Testis (tissue), 2 donors: Measurements from ENCODE around the gene DPP6.

Experiments used
- CTCF ChIP-seq, 3 experiments: fragments of 450-650 bp in 2 of 3; fragments of 200-600 bp in 1 of 3; sonication (generic) in 1 of 3; IDR thresholded peaks; one replicate each; pipeline ENCODE4 v1.5.1; 2016 to 2019; ENCODE audit warnings: antibody characterized with exemption in 3 of 3, mild to moderate bottlenecking in 2 of 3, moderate library complexity in 1 of 3
- POLR2A ChIP-seq: fragments of 450-650 bp; IDR thresholded peaks from one replicate; pipeline ENCODE4 v1.6.1; 2017; ENCODE audit warnings: antibody characterized with exemption, mild to moderate bottlenecking, moderate library complexity

- TF ChIP-seq CTCF (IDR thresholded peaks at IDR 0.05) (no peak), POLR2A (no peak)
These were observed 733.7 kb downstream of the DPP6 start for GRCh38 chr7:154785898-154786297.
